Kidney (tissue), 14 donors: Measurements from ENCODE around the gene CCDC63. TPM values are rescaled to one million over a fixed set of nuclear protein-coding genes. Genes with fewer than 3 reads are reported as not detected.

Source experiments
- DNase-seq, 5 donors: peaks; one replicate each; pipeline ENCODE4 v3.0.0-alpha.2; 2013 to 2020
- FAIRE-seq: peaks from 2 replicates; lab custom pipeline; 2012; peaks lifted over from hg19 to GRCh38; lab: Jason Lieb, UNC
- H3K27ac ChIP-seq, 2 donors: one replicate each; pipeline ENCODE4 v1.7.0; 2013; ENCODE audit warnings: low read depth in 2 of 2, low read length in 2 of 2, inconsistent platforms in 1 of 2
- H3K27me3 ChIP-seq: one replicate; pipeline ENCODE4 v1.7.1; 2013; ENCODE audit warnings: low read length, inconsistent platforms; ENCODE audit not compliant: control insufficient read depth, insufficient read depth
- H3K36me3 ChIP-seq, 3 donors: one replicate each; pipeline versions ENCODE4 v1.7.0 to v1.7.1; 2013; ENCODE audit warnings: low read length in 3 of 3, control low read depth in 1 of 3, inconsistent platforms in 1 of 3; ENCODE audit not compliant: insufficient read depth in 3 of 3, control insufficient read depth in 2 of 3
- H3K4me1 ChIP-seq, 3 donors: one replicate each; pipeline versions ENCODE4 v1.7.0 to v1.7.1; 2013; ENCODE audit warnings: low read length in 3 of 3, inconsistent platforms in 1 of 3, low read depth in 1 of 3; ENCODE audit not compliant: control insufficient read depth in 2 of 3, insufficient read depth in 2 of 3
- H3K4me3 ChIP-seq, 3 donors: one replicate each; pipeline versions ENCODE4 v1.7.0 to v1.8.1; 2013; ENCODE audit warnings: low read length in 3 of 3, control low read depth in 1 of 3, inconsistent platforms in 1 of 3
- H3K9ac ChIP-seq, 3 donors: one replicate each; pipeline versions ENCODE4 v1.7.0 to v1.7.1; 2013; ENCODE audit warnings: low read length in 3 of 3, control low read depth in 1 of 3, inconsistent platforms in 1 of 3
- H3K9me3 ChIP-seq, 3 donors: one replicate each; pipeline versions ENCODE4 v1.7.0 to v1.7.1; 2013; ENCODE audit warnings: low read length in 3 of 3, control low read depth in 1 of 3, inconsistent platforms in 1 of 3; ENCODE audit not compliant: control insufficient read depth in 2 of 3, insufficient read depth in 1 of 3
- CTCF ChIP-seq: IDR thresholded peaks from 3 replicates; pipeline ENCODE4 v1.5.1; 2012; ENCODE audit warnings: mild to moderate bottlenecking, moderate library complexity, borderline replicate concordance; ENCODE audit not compliant: insufficient read depth; ENCODE audit errors: extremely low read depth
- intact Hi-C: fragments of 100-400 bp; cut with DNase I; formaldehyde crosslinking; loops from one replicate; pipeline ENCODE4 v1.11.1; 2022
- polyA plus RNA-seq: library from polyadenylated mRNA; stranded (reverse); fragments of 350-450 nt; fragmentation: Illumina TruSeq; extraction: RNeasy Lipid Tissue Mini Kit (QIAGEN cat#74804); gene quantifications from one replicate; pipeline ENCODE4 v1.2.3, GENCODE V29; 2014; ENCODE audit warnings: low read depth, low replicate concordance; ENCODE audit not compliant: insufficient read depth
- total RNA-seq: library from RNA; stranded (reverse); fragmentation: NEBNext Ultra II Directional; extraction: Animal tissue kit (Norgen Biotek cat#: 25700); gene quantifications from one replicate; pipeline ENCODE4 v1.2.1, GENCODE V29; 2021
- donor health status: control.
- donor health status: control.
- donor health status: control.
- donor health status: control.
- donor health status: control.
- donor health status: DM: yes; HTN: yes; CAD: no.
- donor health status: Normal renal cell carcinoma (clear cell type).

Gene CCDC63
- total and polyA plus RNA-seq, 2 donors from 2014 or later, result not detected

- no peak for TF ChIP-seq CTCF
- intact Hi-C loops, result no loop called here
- Histone ChIP-seq H3K9me3 (no peaks in the 10 kb centered on the region), H3K27ac (no peak overlapping the region), H3K9ac (no peak overlapping the region), H3K4me1 (peaks cover 0 to 3% (median 0%) of the 10 kb centered on the region in 3 donors), H3K27me3 (no peaks in the 10 kb centered on the region), H3K36me3 (no peaks in the 10 kb centered on the region), H3K4me3 (no peak overlapping the region)
- FAIRE-seq, result no peak
- DNase-seq, result no peak
These were observed 23.9 kb upstream of the CCDC63 start for GRCh38 chr12:110822821-110823415.

GRCh38 chr12:110824342-110824741 is 22.4 kb upstream of the CCDC63 start:
- FAIRE-seq (no peak), DNase-seq (no peak)
- intact Hi-C loops, result no loop called here
- no peaks in the 10 kb centered on the region for H3K27me3 ChIP-seq
- H3K4me1 ChIP-seq, result peaks cover 0 to 3% (median 0%) of the 10 kb centered on the region in 3 donors
- H3K27ac ChIP-seq, result no peak overlapping the region
- H3K36me3 ChIP-seq, result no peaks in the 10 kb centered on the region
- no peak for TF ChIP-seq CTCF
- H3K4me3 ChIP-seq, result no peak overlapping the region
- H3K9ac ChIP-seq, result no peak overlapping the region
- no peaks in the 10 kb centered on the region for H3K9me3 ChIP-seq

- Histone ChIP-seq H3K27me3 (no peaks in the 10 kb centered on the region), H3K4me1 (peaks cover 0 to 3% (median 0%) of the 10 kb centered on the region in 3 donors), H3K4me3 (no peak overlapping the region), H3K27ac (no peak overlapping the region), H3K9me3 (no peaks in the 10 kb centered on the region), H3K9ac (no peak overlapping the region), H3K36me3 (no peaks in the 10 kb centered on the region)
- intact Hi-C loops, result no loop called here
- no peak for TF ChIP-seq CTCF
- no peak for FAIRE-seq
- DNase-seq, result no peak
These were observed 21.3 kb upstream of the CCDC63 start for GRCh38 chr12:110825530-110825929.
